Left lung (tissue), 10 donors: ENCODE results near the gene ERBB4. TPM values are rescaled to one million over a fixed set of nuclear protein-coding genes. Genes with fewer than 3 reads are reported as not detected.

Experiments used
- ATAC-seq: fragments of 200-7000 bp; cut with Tn5 transposase; one replicate; pipeline ENCODE4 v1.9.1; 2020; ENCODE audit warnings: moderate library complexity
- DNase-seq, 4 donors: peaks; one replicate each; pipeline ENCODE4 v3.0.0-alpha.2; 2013 to 2020
- H3K27ac ChIP-seq, 2 donors: fragments of 200-600 bp; sonication (generic) in 1 of 2; one replicate each; pipeline versions ENCODE4 v1.5.0 to v1.8.0; 2020 to 2021
- H3K27me3 ChIP-seq, 2 donors: fragments of 200-600 bp; sonication (generic) in 1 of 2; one replicate each; pipeline versions ENCODE4 v1.5.0 to v1.8.0; 2020 to 2021
- H3K36me3 ChIP-seq, 2 donors: fragments of 200-600 bp; sonication (generic) in 1 of 2; one replicate each; pipeline versions ENCODE4 v1.5.0 to v1.8.0; 2020 to 2021
- H3K4me1 ChIP-seq, 2 donors: fragments of 200-600 bp; one replicate each; pipeline ENCODE4 v1.8.0; 2021
- H3K4me3 ChIP-seq, 2 donors: fragments of 200-600 bp; sonication (generic) in 1 of 2; one replicate each; pipeline versions ENCODE4 v1.5.0 to v1.8.0; 2020 to 2021; ENCODE audit warnings: mild to moderate bottlenecking in 1 of 2
- H3K9me3 ChIP-seq, 2 donors: fragments of 200-600 bp; sonication (generic) in 1 of 2; one replicate each; pipeline versions ENCODE4 v1.5.0 to v1.8.0; 2020 to 2021
- CTCF ChIP-seq, 2 donors: fragments of 200-600 bp; sonication (generic) in 1 of 2; IDR thresholded peaks; one replicate each; pipeline versions ENCODE4 v1.5.0 to v1.8.0; 2021; ENCODE audit warnings: antibody characterized with exemption in 2 of 2
- intact Hi-C, 2 donors: fragments of 100-400 bp; cut with DNase I; formaldehyde crosslinking; loops; one replicate each; pipeline versions ENCODE4 v1.11.2 to v1.14.2; 2022
- polyA plus RNA-seq, 6 donors: library from polyadenylated mRNA; unstranded; fragments of 120-200 nt; gene quantifications; one replicate each; pipeline ENCODE4 v1.2.1, GENCODE V29; 2013; ENCODE audit not compliant: insufficient read length in 6 of 6
- total RNA-seq, 2 donors: library from RNA; stranded (reverse); fragmentation: NEBNext Ultra II Directional; extraction: Animal tissue kit (Norgen Biotek cat#: 25700); gene quantifications; one replicate each; pipeline ENCODE4 v1.2.1, GENCODE V29; 2021
- donor health status: DM: no; HTN: yes; CAD: no.
- donor health status: DM: no; HTN: no; CAD: no.

Gene ERBB4
- total and polyA plus RNA-seq, 8 donors: 0.89 to 16.0 (median 1.4) TPM

GRCh38 chr2:212379103-212379502 lies 159.5 kb downstream of the ERBB4 start:
- intact Hi-C loops: no loop called here
- no peaks in the 10 kb centered on the region for H3K36me3 ChIP-seq
- H3K27me3 ChIP-seq: no peaks in the 10 kb centered on the region
- ATAC-seq (no peak), DNase-seq (no peak)
- H3K27ac ChIP-seq: no peak overlapping the region
- no peaks in the 10 kb centered on the region for H3K9me3 ChIP-seq
- no peaks in the 10 kb centered on the region for H3K4me1 ChIP-seq
- no peak overlapping the region for H3K4me3 ChIP-seq
- TF ChIP-seq CTCF (IDR thresholded peaks at IDR 0.05): no peak

- Histone ChIP-seq H3K4me1 (no peaks in the 10 kb centered on the region), H3K4me3 (no peak overlapping the region), H3K9me3 (no peaks in the 10 kb centered on the region), H3K27ac (no peak overlapping the region), H3K27me3 (no peaks in the 10 kb centered on the region), H3K36me3 (no peaks in the 10 kb centered on the region)
- no peak for DNase-seq
- TF ChIP-seq CTCF (IDR thresholded peaks at IDR 0.05): no peak
- intact Hi-C loops: no loop called here
- ATAC-seq: no peak
Measured at GRCh38 chr2:212367431-212367830, 171.2 kb downstream of the ERBB4 start.

- no peak for TF ChIP-seq CTCF (IDR thresholded peaks at IDR 0.05)
- Histone ChIP-seq H3K4me3 (no peak overlapping the region), H3K36me3 (no peaks in the 10 kb centered on the region), H3K27me3 (no peaks in the 10 kb centered on the region), H3K27ac (no peak overlapping the region), H3K4me1 (no peaks in the 10 kb centered on the region), H3K9me3 (no peaks in the 10 kb centered on the region)
- intact Hi-C loops: no loop called here
- no peak for ATAC-seq
- DNase-seq: no peak
Measured at GRCh38 chr2:212364112-212364985, 174.3 kb downstream of the ERBB4 start.

- DNase-seq: no peak
- ATAC-seq: no peak
- no peak for TF ChIP-seq CTCF (IDR thresholded peaks at IDR 0.05)
- Histone ChIP-seq H3K27ac (no peak overlapping the region), H3K36me3 (no peaks in the 10 kb centered on the region), H3K27me3 (no peaks in the 10 kb centered on the region), H3K9me3 (no peaks in the 10 kb centered on the region), H3K4me1 (no peaks in the 10 kb centered on the region), H3K4me3 (no peak overlapping the region)
- intact Hi-C loops: no loop called here
Measured at GRCh38 chr2:212361174-212361756, 177.3 kb downstream of the ERBB4 start.

GRCh38 chr2:212360068-212360460 lies 178.5 kb downstream of the ERBB4 start:
- H3K4me3 ChIP-seq: no peak overlapping the region
- intact Hi-C loops: no loop called here
- H3K27ac ChIP-seq: no peak overlapping the region
- no peaks in the 10 kb centered on the region for H3K9me3 ChIP-seq
- H3K27me3 ChIP-seq: no peaks in the 10 kb centered on the region
- H3K36me3 ChIP-seq: no peaks in the 10 kb centered on the region
- DNase-seq (no peak), ATAC-seq (no peak)
- no peak for TF ChIP-seq CTCF (IDR thresholded peaks at IDR 0.05)
- no peaks in the 10 kb centered on the region for H3K4me1 ChIP-seq
